K562 (cell line): ENCODE results near the gene GPRIN2.
"Not testable (repeated sequence)": the region's sequence is repeated elsewhere in the genome, so short reads cannot be mapped to it uniquely, and the experiment has no call there.

Experiments used
- BRCA1 ChIP-seq, 2 experiments: fragments of 450-650 bp in 1 of 2; sonication (generic) in 1 of 2; formaldehyde crosslinking in 1 of 2; IDR thresholded peaks; 2 replicates each; pipeline versions ENCODE4 v1.5.0 to v1.6.1; 2017 to 2020; ENCODE audit warnings: mild to moderate bottlenecking in 1 of 2, missing genetic modification reagents in 1 of 2
- JUND ChIP-seq, 2 experiments: IDR thresholded peaks; 2 replicates in 1 of 2; 3 replicates in 1 of 2; pipeline ENCODE4 v1.6.1; 2011; ENCODE audit warnings: borderline replicate concordance in 2 of 2, low read depth in 2 of 2, low read length in 2 of 2, improper control_type of control experiment in 1 of 2, missing biosample characterization in 1 of 2, missing genetic modification characterization in 1 of 2, missing genetic modification reagents in 1 of 2
- RFX5 ChIP-seq: IDR thresholded peaks from 2 replicates; pipeline ENCODE4 v1.6.1; 2011; ENCODE audit warnings: low read depth, mild to moderate bottlenecking, improper control_type of control experiment, low read length
- SMARCE1 ChIP-seq: fragments of 450-650 bp; IDR thresholded peaks from 2 replicates; pipeline ENCODE4 v1.7.1; 2016; ENCODE audit warnings: mild to moderate bottlenecking
- ZNF699 ChIP-seq: fragments of 250-450 bp; sonication (Bioruptor Pico); IDR thresholded peaks from 2 replicates; pipeline ENCODE4 v1.8.0; 2021; ENCODE audit warnings: mild to moderate bottlenecking, moderate library complexity; ENCODE audit not compliant: insufficient replicate concordance
- TF ChIP-seq, protein P1 (sequence below), 3 experiments: IDR thresholded peaks in 2 of 3; conservative IDR thresholded peaks in 1 of 3; 2 replicates each; pipeline ENCODE4 v1.5.1; 2011 to 2012; ENCODE audit warnings: low read length in 3 of 3, mild to moderate bottlenecking in 3 of 3, control low read depth in 2 of 3, improper control_type of control experiment in 1 of 3, inconsistent platforms in 1 of 3, low read depth in 1 of 3, mixed read lengths in 1 of 3, moderate library complexity in 1 of 3; ENCODE audit not compliant: insufficient read depth in 2 of 3
- TF ChIP-seq, protein P2 (sequence below): sonication (generic); formaldehyde crosslinking; IDR thresholded peaks from 2 replicates; pipeline ENCODE4 v1.8.0; 2023; ENCODE audit warnings: missing genetic modification reagents, mild to moderate bottlenecking, borderline replicate concordance

DNA sequence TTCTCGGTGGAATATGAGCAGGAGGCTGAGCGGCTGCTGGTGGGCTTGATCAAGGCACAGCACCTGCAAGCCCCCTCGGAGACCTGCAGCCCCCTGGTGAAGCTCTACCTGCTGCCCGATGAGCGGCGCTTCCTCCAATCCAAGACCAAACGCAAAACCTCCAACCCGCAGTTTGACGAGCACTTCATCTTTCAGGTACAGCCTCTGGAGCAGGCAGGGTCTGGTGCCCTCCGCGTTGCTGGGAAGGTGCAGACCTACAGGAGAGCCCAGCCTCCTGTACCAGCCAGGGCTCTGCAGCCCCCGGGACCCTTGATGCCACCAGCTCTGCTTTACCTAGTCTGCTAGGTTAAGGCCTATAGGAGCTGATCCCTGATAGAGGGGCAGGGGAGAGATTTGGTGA, 25.5 kb upstream of the GPRIN2 start:
- TF ChIP-seq JUND (IDR thresholded peaks at IDR 0.05; ENCODE audit: borderline replicate concordance, low read depth, low read length); JUND (tag; IDR thresholded peaks at IDR 0.05; ENCODE audit: borderline replicate concordance, low read depth, low read length); BRCA1 (IDR thresholded peaks at IDR 0.05); BRCA1 (CRISPR knock-in tag; IDR thresholded peaks at IDR 0.05); SMARCE1; RFX5; ZNF699 (CRISPR knock-in tag): not testable (repeated sequence)
- TF ChIP-seq, protein P1, sequence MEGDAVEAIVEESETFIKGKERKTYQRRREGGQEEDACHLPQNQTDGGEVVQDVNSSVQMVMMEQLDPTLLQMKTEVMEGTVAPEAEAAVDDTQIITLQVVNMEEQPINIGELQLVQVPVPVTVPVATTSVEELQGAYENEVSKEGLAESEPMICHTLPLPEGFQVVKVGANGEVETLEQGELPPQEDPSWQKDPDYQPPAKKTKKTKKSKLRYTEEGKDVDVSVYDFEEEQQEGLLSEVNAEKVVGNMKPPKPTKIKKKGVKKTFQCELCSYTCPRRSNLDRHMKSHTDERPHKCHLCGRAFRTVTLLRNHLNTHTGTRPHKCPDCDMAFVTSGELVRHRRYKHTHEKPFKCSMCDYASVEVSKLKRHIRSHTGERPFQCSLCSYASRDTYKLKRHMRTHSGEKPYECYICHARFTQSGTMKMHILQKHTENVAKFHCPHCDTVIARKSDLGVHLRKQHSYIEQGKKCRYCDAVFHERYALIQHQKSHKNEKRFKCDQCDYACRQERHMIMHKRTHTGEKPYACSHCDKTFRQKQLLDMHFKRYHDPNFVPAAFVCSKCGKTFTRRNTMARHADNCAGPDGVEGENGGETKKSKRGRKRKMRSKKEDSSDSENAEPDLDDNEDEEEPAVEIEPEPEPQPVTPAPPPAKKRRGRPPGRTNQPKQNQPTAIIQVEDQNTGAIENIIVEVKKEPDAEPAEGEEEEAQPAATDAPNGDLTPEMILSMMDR (IDR thresholded peaks at IDR 0.05 in 2 of 3, conservative IDR thresholded peaks at IDR 0.05 in 1 of 3; ENCODE audit: insufficient read depth in 2 of 3, low read depth in 1 of 3, low read length in 3 of 3): not testable (repeated sequence)
- TF ChIP-seq, protein P2, sequence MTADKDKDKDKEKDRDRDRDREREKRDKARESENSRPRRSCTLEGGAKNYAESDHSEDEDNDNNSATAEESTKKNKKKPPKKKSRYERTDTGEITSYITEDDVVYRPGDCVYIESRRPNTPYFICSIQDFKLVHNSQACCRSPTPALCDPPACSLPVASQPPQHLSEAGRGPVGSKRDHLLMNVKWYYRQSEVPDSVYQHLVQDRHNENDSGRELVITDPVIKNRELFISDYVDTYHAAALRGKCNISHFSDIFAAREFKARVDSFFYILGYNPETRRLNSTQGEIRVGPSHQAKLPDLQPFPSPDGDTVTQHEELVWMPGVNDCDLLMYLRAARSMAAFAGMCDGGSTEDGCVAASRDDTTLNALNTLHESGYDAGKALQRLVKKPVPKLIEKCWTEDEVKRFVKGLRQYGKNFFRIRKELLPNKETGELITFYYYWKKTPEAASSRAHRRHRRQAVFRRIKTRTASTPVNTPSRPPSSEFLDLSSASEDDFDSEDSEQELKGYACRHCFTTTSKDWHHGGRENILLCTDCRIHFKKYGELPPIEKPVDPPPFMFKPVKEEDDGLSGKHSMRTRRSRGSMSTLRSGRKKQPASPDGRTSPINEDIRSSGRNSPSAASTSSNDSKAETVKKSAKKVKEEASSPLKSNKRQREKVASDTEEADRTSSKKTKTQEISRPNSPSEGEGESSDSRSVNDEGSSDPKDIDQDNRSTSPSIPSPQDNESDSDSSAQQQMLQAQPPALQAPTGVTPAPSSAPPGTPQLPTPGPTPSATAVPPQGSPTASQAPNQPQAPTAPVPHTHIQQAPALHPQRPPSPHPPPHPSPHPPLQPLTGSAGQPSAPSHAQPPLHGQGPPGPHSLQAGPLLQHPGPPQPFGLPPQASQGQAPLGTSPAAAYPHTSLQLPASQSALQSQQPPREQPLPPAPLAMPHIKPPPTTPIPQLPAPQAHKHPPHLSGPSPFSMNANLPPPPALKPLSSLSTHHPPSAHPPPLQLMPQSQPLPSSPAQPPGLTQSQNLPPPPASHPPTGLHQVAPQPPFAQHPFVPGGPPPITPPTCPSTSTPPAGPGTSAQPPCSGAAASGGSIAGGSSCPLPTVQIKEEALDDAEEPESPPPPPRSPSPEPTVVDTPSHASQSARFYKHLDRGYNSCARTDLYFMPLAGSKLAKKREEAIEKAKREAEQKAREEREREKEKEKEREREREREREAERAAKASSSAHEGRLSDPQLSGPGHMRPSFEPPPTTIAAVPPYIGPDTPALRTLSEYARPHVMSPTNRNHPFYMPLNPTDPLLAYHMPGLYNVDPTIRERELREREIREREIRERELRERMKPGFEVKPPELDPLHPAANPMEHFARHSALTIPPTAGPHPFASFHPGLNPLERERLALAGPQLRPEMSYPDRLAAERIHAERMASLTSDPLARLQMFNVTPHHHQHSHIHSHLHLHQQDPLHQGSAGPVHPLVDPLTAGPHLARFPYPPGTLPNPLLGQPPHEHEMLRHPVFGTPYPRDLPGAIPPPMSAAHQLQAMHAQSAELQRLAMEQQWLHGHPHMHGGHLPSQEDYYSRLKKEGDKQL (CRISPR knock-in tag): not testable (repeated sequence)
